ENCODE results near the gene TP73. TPM values are rescaled to one million over a fixed set of nuclear protein-coding genes. Genes with fewer than 3 reads are reported as not detected.

Gene TP73
- total and polyA plus RNA-seq, 2 donors from 2014 or later = 0.54 TPM; not detected in 1

- no peaks in the 10 kb centered on the region for H3K9me3 ChIP-seq (ENCODE audit: control insufficient read depth in 2 of 3, insufficient read depth in 1 of 3, low read length in 3 of 3)
- H3K27ac ChIP-seq (ENCODE audit: low read depth in 2 of 2, low read length in 2 of 2) = no peak overlapping the region
- intact Hi-C loops (cut with DNase I) = no loop called here
- no peaks in the 10 kb centered on the region for H3K36me3 ChIP-seq (ENCODE audit: control insufficient read depth in 2 of 3, insufficient read depth in 3 of 3, low read length in 3 of 3)
- DNase-seq (peak in 2 of 5 donors; percentile 16 to 70), FAIRE-seq (no peak)
- H3K4me1 ChIP-seq (ENCODE audit: control insufficient read depth in 2 of 3, insufficient read depth in 2 of 3, low read depth in 1 of 3, low read length in 3 of 3) = no peaks in the 10 kb centered on the region
- H3K4me3 ChIP-seq (ENCODE audit: low read length in 3 of 3) = no peak overlapping the region
- no peaks in the 10 kb centered on the region for H3K27me3 ChIP-seq (ENCODE audit: control insufficient read depth, insufficient read depth, low read length)
- no peak overlapping the region for H3K9ac ChIP-seq (ENCODE audit: low read length in 3 of 3)
- TF ChIP-seq CTCF (IDR thresholded peaks at IDR 0.05; ENCODE audit: borderline replicate concordance, extremely low read depth, insufficient read depth) = no peak
Measured at GRCh38 chr1:3763351-3764125, 111.2 kb downstream of the TP73 start.

GRCh38 chr1:3767328-3767925 lies 115.1 kb downstream of the TP73 start:
- H3K27ac ChIP-seq (ENCODE audit: low read depth in 2 of 2, low read length in 2 of 2) = no peak overlapping the region
- FAIRE-seq (no peak), DNase-seq (no peak)
- intact Hi-C loops (cut with DNase I) = no loop called here
- H3K27me3 ChIP-seq (ENCODE audit: control insufficient read depth, insufficient read depth, low read length) = no peaks in the 10 kb centered on the region
- H3K36me3 ChIP-seq (ENCODE audit: control insufficient read depth in 2 of 3, insufficient read depth in 3 of 3, low read length in 3 of 3) = no peaks in the 10 kb centered on the region
- no peak for TF ChIP-seq CTCF (IDR thresholded peaks at IDR 0.05; ENCODE audit: borderline replicate concordance, extremely low read depth, insufficient read depth)
- no peak overlapping the region for H3K9ac ChIP-seq (ENCODE audit: low read length in 3 of 3)
- H3K9me3 ChIP-seq (ENCODE audit: control insufficient read depth in 2 of 3, insufficient read depth in 1 of 3, low read length in 3 of 3) = no peaks in the 10 kb centered on the region
- peaks cover 0 to 5% (median 0%) of the 10 kb centered on the region in 3 donors for H3K4me1 ChIP-seq (ENCODE audit: control insufficient read depth in 2 of 3, insufficient read depth in 2 of 3, low read depth in 1 of 3, low read length in 3 of 3)
- no peak overlapping the region for H3K4me3 ChIP-seq (ENCODE audit: low read length in 3 of 3)

GRCh38 chr1:3768811-3769390 lies 116.6 kb downstream of the TP73 start:
- H3K9me3 ChIP-seq (ENCODE audit: control insufficient read depth in 2 of 3, insufficient read depth in 1 of 3, low read length in 3 of 3) = no peaks in the 10 kb centered on the region
- H3K36me3 ChIP-seq (ENCODE audit: control insufficient read depth in 2 of 3, insufficient read depth in 3 of 3, low read length in 3 of 3) = no peaks in the 10 kb centered on the region
- H3K4me1 ChIP-seq (ENCODE audit: control insufficient read depth in 2 of 3, insufficient read depth in 2 of 3, low read depth in 1 of 3, low read length in 3 of 3) = peaks cover 0 to 10% (median 7%) of the 10 kb centered on the region in 3 donors
- no peak overlapping the region for H3K27ac ChIP-seq (ENCODE audit: low read depth in 2 of 2, low read length in 2 of 2)
- FAIRE-seq (no peak), DNase-seq (peak in 1 of 5 donors; percentile 62)
- no peaks in the 10 kb centered on the region for H3K27me3 ChIP-seq (ENCODE audit: control insufficient read depth, insufficient read depth, low read length)
- no peak overlapping the region for H3K9ac ChIP-seq (ENCODE audit: low read length in 3 of 3)
- TF ChIP-seq CTCF (IDR thresholded peaks at IDR 0.05; ENCODE audit: borderline replicate concordance, extremely low read depth, insufficient read depth) = no peak
- no peak overlapping the region for H3K4me3 ChIP-seq (ENCODE audit: low read length in 3 of 3)
- intact Hi-C loops (cut with DNase I) = no loop called here

Data from kidney (tissue), 14 donors.